ENCODE measurements around the gene ARL3.

Gene ARL3

GRCh38 chr10:102713539-102713813, 721 bp downstream of the ARL3 start:
- no peaks in the 10 kb centered on the region for H3K27me3 ChIP-seq (replicated peaks; ENCODE audit: control insufficient read depth, insufficient read depth, low read length)
- no peak for DNase-seq (ENCODE audit: extremely low read depth, insufficient read length)
- H3K4me3 ChIP-seq (replicated peaks; ENCODE audit: low read depth, low read length), result peak overlapping the region; percentile 71
- no peak for TF ChIP-seq CTCF (IDR thresholded peaks at IDR 0.05; ENCODE audit: insufficient read depth, low read length, poor library complexity, severe bottlenecking)
- H3K36me3 ChIP-seq (ENCODE audit: control insufficient read depth, insufficient read depth, low read length), result peaks cover 2% of the 10 kb centered on the region; the same call in 1 of the 2 replicates

GRCh38 chr10:102712843-102713538, 1.2 kb downstream of the ARL3 start:
- no peak for DNase-seq (ENCODE audit: extremely low read depth, insufficient read length)
- Histone ChIP-seq H3K4me3 (replicated peaks; ENCODE audit: low read depth, low read length) (peak overlapping the region; percentile 71), H3K36me3 (ENCODE audit: control insufficient read depth, insufficient read depth, low read length) (no peaks in the 10 kb centered on the region; the same call in 1 of the 2 replicates), H3K27me3 (replicated peaks; ENCODE audit: control insufficient read depth, insufficient read depth, low read length) (no peaks in the 10 kb centered on the region)
- no peak for TF ChIP-seq CTCF (IDR thresholded peaks at IDR 0.05; ENCODE audit: insufficient read depth, low read length, poor library complexity, severe bottlenecking)

GRCh38 chr10:102712089-102712488, 2.1 kb downstream of the ARL3 start:
- H3K36me3 ChIP-seq (ENCODE audit: control insufficient read depth, insufficient read depth, low read length), result no peaks in the 10 kb centered on the region
- H3K4me3 ChIP-seq (replicated peaks; ENCODE audit: low read depth, low read length), result peak overlapping the region; percentile 25
- DNase-seq (ENCODE audit: extremely low read depth, insufficient read length), result peak; percentile 44

GRCh38 chr10:102710609-102711008, 3.6 kb downstream of the ARL3 start:
- 0 out of 2 replicates have a peak overlapping the region, but pooled peaks have one; percentile 3 for H3K4me3 ChIP-seq (replicated peaks; ENCODE audit: low read depth, low read length)
- TF ChIP-seq CTCF (IDR thresholded peaks at IDR 0.05; ENCODE audit: insufficient read depth, low read length, poor library complexity, severe bottlenecking), result no peak
- peak; percentile 35 for DNase-seq (ENCODE audit: extremely low read depth, insufficient read length)
- H3K27me3 ChIP-seq (replicated peaks; ENCODE audit: control insufficient read depth, insufficient read depth, low read length), result no peaks in the 10 kb centered on the region
- no peaks in the 10 kb centered on the region for H3K36me3 ChIP-seq (ENCODE audit: control insufficient read depth, insufficient read depth, low read length)

More at GRCh38 chr10:102712089-102712488, 2.1 kb downstream of the ARL3 start:
- TF ChIP-seq CTCF (IDR thresholded peaks at IDR 0.05; ENCODE audit: insufficient read depth, low read length, poor library complexity, severe bottlenecking), result no peak
- H3K27me3 ChIP-seq (replicated peaks; ENCODE audit: control insufficient read depth, insufficient read depth, low read length), result no peaks in the 10 kb centered on the region

GRCh38 chr10:102705531-102705930, 8.7 kb downstream of the ARL3 start:
- no peak overlapping the region for H3K4me3 ChIP-seq (replicated peaks; ENCODE audit: low read depth, low read length)
- DNase-seq (ENCODE audit: extremely low read depth, insufficient read length), result no peak
- no peaks in the 10 kb centered on the region for H3K36me3 ChIP-seq (ENCODE audit: control insufficient read depth, insufficient read depth, low read length)
- H3K27me3 ChIP-seq (replicated peaks; ENCODE audit: control insufficient read depth, insufficient read depth, low read length), result no peaks in the 10 kb centered on the region
- TF ChIP-seq CTCF (IDR thresholded peaks at IDR 0.05; ENCODE audit: insufficient read depth, low read length, poor library complexity, severe bottlenecking), result no peak

- DNase-seq (ENCODE audit: extremely low read depth, insufficient read length), result no peak
- TF ChIP-seq CTCF (IDR thresholded peaks at IDR 0.05; ENCODE audit: insufficient read depth, low read length, poor library complexity, severe bottlenecking), result no peak
- no peaks in the 10 kb centered on the region; the same call in 1 of the 2 replicates for H3K36me3 ChIP-seq (ENCODE audit: control insufficient read depth, insufficient read depth, low read length)
- H3K4me3 ChIP-seq (replicated peaks; ENCODE audit: low read depth, low read length), result no peak overlapping the region
- H3K27me3 ChIP-seq (replicated peaks; ENCODE audit: control insufficient read depth, insufficient read depth, low read length), result no peaks in the 10 kb centered on the region
Observed at GRCh38 chr10:102704915-102705314, 9.3 kb downstream of the ARL3 start.

Measured in GM06990 (cell line).